Fibroblast of lung (primary cell): ENCODE data around the gene ARHGAP28.

Experiments used
- CTCF ChIP-seq, 2 donors: IDR thresholded peaks in 1 of 2; conservative IDR thresholded peaks in 1 of 2; 1 replicate in 1 of 2; 2 replicates in 1 of 2; pipeline ENCODE4 v1.5.1; 2011 to 2012; ENCODE audit warnings: low read length in 2 of 2, control low read depth in 1 of 2, inconsistent platforms in 1 of 2, low read depth in 1 of 2, mild to moderate bottlenecking in 1 of 2
- EZH2 ChIP-seq: IDR thresholded peaks from 2 replicates; pipeline ENCODE4 v1.5.1; 2012; ENCODE audit warnings: low read length, control low read depth, mild to moderate bottlenecking; ENCODE audit errors: missing control alignments

GRCh38 chr18:6733758-6734157 is 4.2 kb downstream of the ARHGAP28 start:
- TF ChIP-seq CTCF (conservative IDR thresholded peaks at IDR 0.05 in 1 of 2, IDR thresholded peaks at IDR 0.05 in 1 of 2; ENCODE audit: low read depth in 1 of 2, low read length in 2 of 2): no peak
- no peak for TF ChIP-seq EZH2
